Medulla oblongata (tissue), 1 donor: ENCODE data around the gene TJP3.

ENCODE experiments used
- DNase-seq: peaks from one replicate; pipeline ENCODE4 v3.0.0-alpha.2; 2015; ENCODE audit errors: extremely low spot score

The TJP3 gene

GRCh38 chr19:3671680-3672574 lies 36.3 kb upstream of the TJP3 start:
- DNase-seq: no peak

GRCh38 chr19:3672575-3672948 lies 35.6 kb upstream of the TJP3 start:
- no peak for DNase-seq

GRCh38 chr19:3672993-3673392 lies 35.2 kb upstream of the TJP3 start:
- DNase-seq: no peak

- DNase-seq: no peak
Observed at GRCh38 chr19:3673506-3674439, 34.4 kb upstream of the TJP3 start.

GRCh38 chr19:3674784-3675543 lies 33.2 kb upstream of the TJP3 start:
- DNase-seq: no peak

- DNase-seq: no peak
Observed at GRCh38 chr19:3678188-3678587, 30.0 kb upstream of the TJP3 start.

DNA sequence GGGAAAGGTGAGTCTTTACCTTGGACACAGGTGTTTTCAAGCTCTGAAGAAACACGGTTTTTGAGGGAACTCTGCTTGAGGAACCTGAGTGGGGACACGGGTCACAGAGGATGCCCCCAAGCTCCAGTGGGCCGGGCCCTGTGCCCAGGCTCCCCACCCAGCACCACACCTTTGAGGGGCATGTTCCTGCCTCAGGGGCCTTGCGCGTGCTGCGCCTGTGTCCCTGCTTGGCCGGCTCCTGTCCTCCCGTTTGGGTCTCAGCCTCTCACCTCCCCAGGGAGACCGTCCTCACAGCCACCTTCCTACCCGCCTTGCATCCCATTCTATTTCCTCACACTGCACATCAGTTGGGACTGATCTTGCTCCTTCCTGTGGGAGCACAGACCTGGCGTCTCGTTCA lies 29.0 kb upstream of the TJP3 start:
- no peak for DNase-seq

DNA sequence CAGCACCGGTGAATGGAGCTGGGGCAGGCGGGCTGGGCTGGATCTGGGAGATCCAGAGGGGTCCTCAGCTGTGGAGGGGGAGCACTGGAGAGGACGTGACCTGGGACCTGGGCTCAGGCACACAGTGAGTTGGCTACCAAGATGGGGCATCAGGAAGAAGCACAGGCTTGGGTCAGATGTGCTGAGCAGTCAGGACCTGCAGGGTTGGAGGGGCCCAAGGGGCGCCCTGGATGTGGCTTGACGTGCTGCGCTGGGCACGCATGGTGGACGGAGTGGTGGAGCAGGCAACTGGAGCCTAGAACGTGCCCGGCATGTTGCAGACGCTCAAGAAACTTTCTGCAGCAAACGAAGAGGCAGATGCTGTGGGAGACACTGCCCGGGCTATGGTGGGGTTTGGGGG lies 28.6 kb upstream of the TJP3 start:
- DNase-seq: no peak

DNA sequence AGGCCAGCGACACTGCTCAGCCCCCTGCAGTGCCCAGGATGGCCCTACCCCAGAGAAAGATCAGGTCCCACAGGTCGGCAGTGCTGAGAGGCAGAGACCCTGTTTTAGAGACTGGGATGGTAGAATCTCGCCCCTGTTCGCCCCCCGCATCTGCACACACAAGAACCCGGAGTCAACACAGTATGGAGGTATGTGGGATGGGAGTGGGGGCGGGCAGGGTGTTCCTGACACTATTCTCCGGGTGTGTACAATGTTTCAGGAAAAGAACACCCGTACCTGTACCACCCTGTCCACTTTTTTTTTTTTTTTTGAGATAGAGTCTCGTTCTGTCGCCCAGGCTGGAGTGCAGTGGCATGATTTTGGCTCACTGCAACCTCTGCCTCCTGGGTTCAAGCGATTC lies 27.2 kb upstream of the TJP3 start:
- DNase-seq: no peak

GRCh38 chr19:3682286-3682685 lies 25.9 kb upstream of the TJP3 start:
- DNase-seq: no peak

GRCh38 chr19:3682741-3683404 lies 25.3 kb upstream of the TJP3 start:
- no peak for DNase-seq

- DNase-seq: no peak
Observed at GRCh38 chr19:3683405-3684053, 24.7 kb upstream of the TJP3 start.

- no peak for DNase-seq
Observed at GRCh38 chr19:3684054-3684816, 23.9 kb upstream of the TJP3 start.

- no peak for DNase-seq
Observed at GRCh38 chr19:3684817-3685410, 23.3 kb upstream of the TJP3 start.

DNA sequence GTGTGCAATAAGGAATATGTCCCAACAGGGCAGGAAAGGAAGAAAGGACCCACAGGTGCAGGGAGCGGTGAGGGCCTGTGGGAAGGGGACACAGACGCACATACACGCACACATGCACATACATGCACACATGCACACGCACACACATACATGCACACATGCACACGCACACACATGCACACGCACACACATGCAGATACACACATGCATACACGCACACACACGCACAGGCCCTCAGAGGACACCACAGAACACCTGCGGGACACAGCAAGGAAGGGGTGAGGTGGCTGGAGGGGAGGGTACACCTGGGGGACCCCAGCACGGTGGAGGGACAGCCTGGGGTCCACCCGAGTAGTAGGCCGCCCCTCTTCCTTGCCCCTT lies 20.8 kb upstream of the TJP3 start:
- DNase-seq: no peak

- DNase-seq: no peak
Observed at GRCh38 chr19:3687774-3688706, 20.1 kb upstream of the TJP3 start.

DNA sequence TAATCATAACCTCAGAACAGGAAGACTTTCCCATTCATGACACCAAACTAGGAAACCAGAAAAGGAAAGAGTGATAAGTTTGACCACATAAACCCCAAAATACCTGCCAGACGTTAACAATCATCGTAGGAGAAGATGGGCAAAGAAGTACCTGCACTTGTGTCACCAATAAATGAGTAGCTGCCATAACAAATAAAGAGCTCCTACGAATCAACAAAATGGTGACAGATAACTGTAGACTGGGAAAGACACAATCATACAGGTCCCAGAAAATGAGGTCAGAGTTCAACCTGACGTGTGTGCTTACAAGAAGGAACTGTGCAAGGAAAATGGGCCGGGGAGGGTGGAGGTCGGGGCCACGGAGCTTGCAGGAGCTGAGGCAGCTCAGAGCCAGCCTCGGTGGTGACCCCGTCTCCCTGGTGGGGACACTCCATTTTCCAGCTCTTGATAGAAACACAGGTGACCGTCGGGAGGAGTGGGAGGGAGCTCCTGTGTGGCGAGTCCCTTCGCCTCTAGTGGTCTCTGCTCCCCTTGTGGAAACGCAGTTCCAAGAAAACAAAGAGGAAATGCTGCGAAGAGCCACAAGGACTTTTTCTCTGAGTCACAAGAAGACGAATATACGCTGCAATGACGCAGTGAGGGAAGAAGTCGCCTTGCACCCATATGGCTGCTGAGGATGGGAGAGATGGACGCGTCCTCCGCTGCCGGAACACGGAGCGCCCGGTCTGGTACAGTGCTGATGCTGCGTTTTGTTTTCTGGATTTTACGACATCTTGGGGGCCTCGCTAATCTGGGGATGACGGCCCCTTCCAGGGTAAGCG lies 17.4 kb upstream of the TJP3 start:
- DNase-seq: no peak

DNA sequence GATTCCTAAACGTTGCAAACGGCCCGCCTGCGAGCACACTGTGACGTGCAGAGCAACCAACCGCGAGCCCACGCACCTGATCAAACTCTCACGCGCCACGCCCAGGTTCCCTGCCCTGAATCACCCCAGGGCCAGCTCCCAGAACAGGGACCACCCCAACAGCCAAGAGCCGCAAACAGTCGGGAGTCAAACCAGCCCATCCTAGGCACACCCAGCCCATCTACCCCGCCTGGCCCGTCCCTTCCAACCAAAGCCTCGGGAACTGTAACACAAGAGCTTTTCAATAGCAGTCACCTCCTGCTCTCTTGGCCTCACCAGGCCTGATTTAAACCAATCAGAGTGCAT lies 16.8 kb upstream of the TJP3 start:
- no peak for DNase-seq
